Hematopoietic multipotent progenitor cell (in vitro differentiated cells): ENCODE results near the gene ATP2A3. TPM values are rescaled to one million over a fixed set of nuclear protein-coding genes. Genes with fewer than 3 reads are reported as not detected.

ENCODE experiments used
- DNase-seq, 3 donors: peaks; one replicate each; pipeline ENCODE4 v3.0.0-alpha.2; 2011 to 2015; ENCODE audit warnings: low read depth in 2 of 3, low spot score in 2 of 3
- total RNA-seq: library from RNA; depleted of rRNA; stranded (reverse); fragments of >200 nt; gene quantifications from one replicate; pipeline ENCODE4 v1.2.3, GENCODE V29; 2012

The ATP2A3 gene
- total RNA-seq, 1 donor = 377 TPM

- DNase-seq = no peak
Measured at GRCh38 chr17:3875317-3875716, 88.9 kb downstream of the ATP2A3 start.

Other genes with a start within 250 kb of the ATP2A3 start
- 1.9 TPM for gene HASPIN, start 240.5 kb downstream of the ATP2A3 start, total RNA-seq
- gene ITGAE, start 163.2 kb downstream of the ATP2A3 start, total RNA-seq = 10.5 TPM
- gene NCBP3, start 118.2 kb downstream of the ATP2A3 start, total RNA-seq = 10.8 TPM
- gene CAMKK1, start 71.4 kb downstream of the ATP2A3 start, total RNA-seq = 3.5 TPM
- gene P2RX1, start 48.0 kb downstream of the ATP2A3 start, total RNA-seq = 160 TPM
- 52.2 TPM for gene ZZEF1, start 178.6 kb upstream of the ATP2A3 start, total RNA-seq
- 28.3 TPM for gene CYB5D2, start 178.8 kb upstream of the ATP2A3 start, total RNA-seq